Epidermal melanocyte (primary cell): ENCODE measurements around the gene FAM180A.
"Not testable (repeated sequence)": the region's sequence is repeated elsewhere in the genome, so short reads cannot be mapped to it uniquely, and the experiment has no call there.

Experiments used
- DNase-seq: peaks from one replicate; pipeline ENCODE4 v3.0.0; 2011; ENCODE audit warnings: low spot score; ENCODE audit not compliant: insufficient read length

Gene FAM180A

DNA sequence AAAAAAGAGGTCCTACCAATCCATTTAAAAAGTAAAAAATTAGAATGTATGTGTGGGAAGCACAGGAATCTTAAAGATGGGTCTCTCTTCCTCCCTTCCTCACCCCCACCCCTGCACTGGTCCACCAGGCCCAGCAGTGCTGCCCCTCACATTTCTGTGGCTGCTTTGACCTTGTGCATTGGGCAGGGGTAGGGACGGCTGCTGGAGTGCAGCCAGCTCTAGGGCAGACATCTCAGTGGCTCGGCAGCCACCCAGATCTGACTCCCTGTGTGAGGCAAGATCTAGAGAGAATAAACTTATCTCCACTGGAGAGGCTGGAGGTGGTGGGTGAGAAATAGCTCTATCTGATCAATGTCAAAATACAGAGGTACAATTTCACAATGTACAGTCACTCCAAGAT, 6.7 kb downstream of the FAM180A start:
- no peak for DNase-seq

DNA sequence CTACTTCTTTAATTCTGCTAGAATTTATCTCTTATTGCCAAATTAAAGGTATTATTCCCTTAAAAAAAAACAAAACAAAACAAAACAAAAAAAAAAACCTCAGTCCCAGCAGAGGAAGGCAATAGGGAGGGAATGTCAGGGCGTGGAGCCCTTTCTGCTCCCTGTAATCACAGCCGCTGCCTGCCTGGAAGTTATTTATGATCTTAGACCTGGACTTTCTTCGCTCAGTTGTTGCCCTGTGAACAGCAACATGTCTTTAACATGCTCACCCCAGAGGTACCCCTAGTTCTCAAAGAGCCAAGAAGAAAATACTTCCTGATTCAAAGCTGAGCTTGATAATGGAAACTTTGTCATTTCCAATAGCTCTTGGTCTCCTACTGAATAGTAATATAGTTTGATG, 7.7 kb downstream of the FAM180A start:
- DNase-seq: no peak

DNA sequence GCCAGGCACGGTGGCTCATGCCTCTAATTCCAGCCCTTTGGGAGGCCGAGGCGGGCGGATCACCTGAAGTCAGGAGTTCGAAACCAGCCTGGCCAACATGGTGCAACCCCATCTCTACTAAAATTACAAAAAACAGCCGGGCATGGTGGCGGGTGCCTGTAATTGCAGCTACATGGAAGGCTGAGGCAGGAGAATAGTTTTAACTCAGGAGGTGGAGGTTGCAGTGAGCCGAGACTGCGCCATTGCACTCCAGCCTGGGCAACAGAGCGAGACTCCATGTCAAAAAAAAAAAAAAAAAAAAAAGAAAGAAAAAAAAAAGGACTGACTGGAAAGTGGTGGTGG, 11.3 kb downstream of the FAM180A start:
- not testable (repeated sequence) for DNase-seq

DNA sequence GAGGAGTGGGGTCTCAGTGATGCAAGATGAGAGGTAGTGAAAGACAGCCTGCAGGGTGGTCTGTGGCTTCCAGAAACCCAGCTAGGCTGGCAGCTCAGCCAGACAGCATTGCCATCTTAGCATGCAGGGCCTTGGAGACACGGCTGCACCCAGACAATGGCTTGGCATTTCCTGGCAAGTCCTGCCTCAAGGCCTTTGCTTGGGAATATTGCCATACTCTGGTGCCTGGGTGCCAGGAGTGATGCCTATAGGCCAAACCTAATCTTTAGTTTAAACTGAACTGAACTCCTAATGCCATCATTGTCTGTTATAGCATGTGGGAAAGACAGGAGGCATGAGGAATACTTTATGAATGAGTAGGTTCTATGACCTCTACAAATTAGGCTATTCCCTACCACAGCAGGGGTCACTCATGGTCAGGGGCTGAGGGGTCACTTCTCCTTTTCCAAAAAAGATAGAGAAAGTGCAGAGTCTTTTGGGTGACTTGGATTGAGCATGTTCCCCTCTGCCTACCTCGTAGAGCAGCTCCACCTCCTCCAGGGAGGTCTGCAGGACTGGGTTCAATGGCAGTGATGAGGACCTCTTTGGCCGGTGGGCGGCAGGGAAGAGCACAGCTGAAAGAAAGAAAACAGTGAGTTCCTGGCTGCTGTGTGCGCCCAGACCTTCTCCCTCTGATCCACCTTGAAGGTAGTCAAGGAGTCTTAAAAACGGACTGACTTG, 11.9 kb downstream of the FAM180A start:
- no peak for DNase-seq

DNA sequence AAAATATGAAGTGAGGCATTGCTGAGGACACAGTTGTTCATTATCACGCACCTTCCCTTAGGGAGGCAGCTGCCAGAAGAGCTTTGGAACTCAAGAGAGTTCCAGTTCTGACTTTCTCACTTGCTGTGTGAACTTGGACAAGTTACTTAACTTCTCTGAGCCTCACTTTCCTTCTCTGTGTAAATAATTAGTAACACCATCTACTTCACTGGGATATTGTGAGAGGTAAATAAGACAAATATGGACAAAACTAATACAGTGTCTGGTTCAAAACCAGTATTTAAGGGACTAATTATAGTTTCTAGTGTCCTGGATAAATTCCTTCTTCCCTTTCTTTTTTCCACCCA, 14.3 kb downstream of the FAM180A start:
- no peak for DNase-seq

DNA sequence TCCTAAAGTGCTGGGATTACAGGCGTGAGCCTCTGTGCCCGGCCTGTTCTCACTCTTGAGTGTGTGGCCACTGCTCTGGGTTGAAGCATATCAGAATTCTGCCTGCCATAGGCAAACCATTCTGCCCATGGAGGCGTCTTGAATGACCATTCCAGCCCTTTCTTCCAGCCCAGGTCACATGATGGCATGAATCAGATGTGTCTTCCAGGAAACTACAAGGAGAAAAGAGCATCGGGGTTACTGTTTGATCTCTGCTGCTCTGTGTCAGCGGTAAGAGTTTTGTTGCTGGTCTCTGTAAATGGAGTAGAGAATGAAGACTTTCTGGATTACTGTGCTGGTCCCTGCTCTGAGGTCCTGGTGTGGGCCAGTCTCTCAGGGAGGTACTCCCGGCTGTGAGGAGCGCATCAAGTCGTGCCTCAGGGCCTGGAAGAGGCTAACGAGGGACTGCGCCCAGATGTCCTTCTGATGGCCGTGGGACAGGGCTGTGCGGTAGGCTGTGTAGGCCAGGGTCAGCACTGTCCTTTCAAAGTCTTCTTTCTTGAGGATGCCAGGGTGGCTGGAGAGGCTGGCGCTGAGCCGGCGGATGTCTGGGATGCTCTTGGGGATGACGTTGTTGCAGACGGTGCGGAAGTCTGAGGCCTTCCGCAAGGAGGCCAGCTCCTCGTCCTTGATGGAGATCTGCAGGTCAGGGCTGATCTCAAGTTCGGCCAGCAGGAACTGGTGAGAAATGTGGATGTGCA, 14.8 kb downstream of the FAM180A start:
- DNase-seq: no peak

DNA sequence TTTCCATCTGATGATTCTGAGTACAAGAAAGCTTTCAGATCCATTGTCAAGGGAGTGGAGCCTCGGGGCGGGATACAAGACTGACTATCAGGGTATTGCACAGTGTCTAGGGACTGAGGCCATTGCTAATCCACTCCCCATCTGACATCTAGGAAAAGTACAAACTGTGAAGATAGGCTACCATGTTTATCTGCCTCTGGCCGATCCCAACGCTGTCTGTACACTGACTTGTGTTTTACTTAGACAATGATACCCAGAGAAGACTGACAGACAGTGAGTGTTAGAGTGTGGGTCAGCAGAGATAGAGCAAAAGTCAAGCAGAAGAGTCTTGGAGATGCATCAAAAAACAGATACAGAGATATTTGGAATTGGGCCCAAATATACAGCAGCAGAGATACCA, 17.5 kb downstream of the FAM180A start:
- no peak for DNase-seq

DNA sequence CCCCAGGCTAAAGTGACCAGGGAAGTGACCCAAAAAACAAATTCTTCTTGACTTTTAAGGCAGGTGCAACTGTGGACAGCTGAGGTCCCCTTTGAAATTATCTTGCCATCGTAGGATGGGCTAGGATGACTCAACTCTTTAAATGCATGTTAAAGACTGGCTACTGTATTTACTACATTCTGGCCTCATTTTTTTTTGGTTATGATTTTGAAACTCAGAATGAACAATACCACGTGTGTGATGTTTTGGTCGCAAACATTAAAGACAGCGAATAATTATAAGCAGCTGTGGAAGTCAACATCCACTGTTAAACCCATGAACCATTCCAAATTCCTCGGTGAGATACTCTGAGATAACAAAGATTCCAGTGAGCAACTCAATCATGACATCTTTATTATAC, 19.4 kb downstream of the FAM180A start:
- no peak for DNase-seq

DNA sequence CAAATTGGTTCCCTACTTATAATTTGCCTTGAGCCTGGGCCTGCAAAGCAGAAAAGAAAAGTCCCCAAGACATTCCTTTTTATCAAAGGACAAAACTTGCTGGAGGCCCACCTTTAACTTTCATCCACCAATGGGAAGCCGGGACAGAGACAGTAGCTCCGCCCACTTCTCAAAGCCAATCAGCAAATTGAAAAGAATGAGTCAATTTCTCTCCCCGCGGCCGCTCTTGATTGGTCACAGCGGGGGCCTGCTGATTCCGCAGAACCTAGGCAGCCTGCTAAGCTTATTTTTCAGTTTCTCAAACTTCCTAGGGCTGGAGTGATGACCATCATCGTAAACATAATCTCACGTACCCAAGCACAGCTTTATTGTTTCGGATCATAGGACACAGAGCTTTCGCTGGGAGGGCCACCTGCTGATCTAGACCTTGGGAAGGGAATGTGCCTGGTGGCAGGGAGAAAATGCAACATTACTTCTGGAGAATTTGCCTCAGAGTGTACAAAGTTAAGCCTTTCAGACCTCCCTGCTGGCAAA, 20.4 kb downstream of the FAM180A start, which contains the start of gene SLC13A4:
Gene SLC13A4, minus strand, starts transcription at position 51 of the 534 bp plus-strand sequence. CDS start 690 bp downstream, outside the sequence.
- no peak for DNase-seq

DNA sequence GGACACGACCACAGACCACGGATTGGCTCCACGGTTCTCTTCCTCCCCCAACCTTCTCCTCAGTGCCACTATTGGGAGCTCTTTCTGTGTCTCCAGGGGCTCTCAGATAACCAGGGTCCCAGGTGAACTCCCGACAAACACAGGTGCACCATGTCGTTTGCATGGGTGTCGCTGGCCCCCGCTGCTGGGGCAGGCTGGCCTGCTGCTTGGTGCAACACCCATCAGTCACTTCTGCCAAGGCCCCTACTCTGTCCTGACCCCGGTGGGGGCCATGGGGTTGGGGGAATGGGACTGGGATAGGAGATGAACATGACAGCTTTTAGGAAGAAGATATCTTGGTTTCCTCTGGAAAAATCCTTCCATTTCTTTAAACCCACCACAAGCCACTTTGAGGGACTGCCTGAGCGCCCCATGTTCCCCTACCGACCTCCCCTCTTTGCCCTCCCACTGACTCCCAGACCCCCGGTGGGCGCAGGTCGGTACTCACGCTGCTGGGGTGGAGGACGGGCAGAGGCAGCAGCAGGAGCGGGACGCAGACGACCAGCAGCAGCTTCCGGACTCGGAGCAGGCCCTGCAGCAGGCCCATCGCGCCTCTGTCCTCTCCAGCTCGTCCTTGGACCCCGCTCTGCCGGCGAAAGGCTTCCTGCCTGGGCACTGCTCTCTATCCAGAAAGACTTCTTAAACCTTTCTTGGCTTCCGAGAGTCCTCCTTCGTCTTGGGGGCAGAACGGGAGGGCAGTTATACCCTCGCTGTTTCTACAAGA, 21.5 kb downstream of the FAM180A start:
- DNase-seq: no peak

DNA sequence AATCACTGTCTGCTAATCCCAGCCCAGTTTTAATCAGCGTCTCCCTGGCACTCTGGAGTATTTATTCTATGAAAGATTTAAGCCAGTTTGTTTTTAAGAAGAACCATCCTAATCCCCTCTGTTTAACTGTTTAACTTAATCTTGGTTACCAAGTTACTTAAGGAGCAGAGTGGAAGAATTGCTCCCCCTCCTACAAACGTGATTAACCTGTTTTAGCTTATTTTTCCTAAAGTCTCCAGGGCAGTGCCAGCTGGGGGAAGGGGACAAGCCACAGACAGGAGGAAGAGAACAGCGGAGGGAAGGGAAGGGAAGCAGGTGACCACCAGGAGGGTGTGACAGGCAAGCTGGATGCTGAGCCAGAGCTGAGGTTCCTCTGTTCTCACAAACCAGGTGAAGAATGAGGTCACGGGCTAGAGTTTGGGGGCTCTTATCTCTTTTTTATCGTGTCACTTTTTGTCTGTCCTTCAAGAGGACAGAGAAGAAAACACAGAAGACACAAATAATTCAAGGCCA, 22.3 kb downstream of the FAM180A start:
- no peak for DNase-seq

DNA sequence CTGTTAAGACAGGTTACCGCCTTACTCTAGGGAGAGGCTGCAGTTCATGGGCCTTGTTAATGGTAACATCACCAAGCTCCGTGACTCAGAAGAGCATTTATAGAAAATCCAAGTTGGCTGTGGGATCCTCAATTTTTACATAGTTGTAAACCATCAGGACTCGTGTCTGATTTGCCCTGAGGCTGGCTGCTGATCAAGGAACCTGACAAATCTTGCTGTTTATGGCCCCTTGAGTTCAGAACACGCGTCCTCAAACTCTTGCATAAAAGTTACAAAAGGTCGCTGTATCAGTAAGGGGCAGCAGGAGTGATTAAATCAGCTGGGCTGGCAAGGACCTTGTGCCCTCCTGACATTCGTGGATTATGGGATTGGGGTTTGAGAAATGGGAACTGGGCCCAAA, 25.2 kb downstream of the FAM180A start:
- DNase-seq: no peak

DNA sequence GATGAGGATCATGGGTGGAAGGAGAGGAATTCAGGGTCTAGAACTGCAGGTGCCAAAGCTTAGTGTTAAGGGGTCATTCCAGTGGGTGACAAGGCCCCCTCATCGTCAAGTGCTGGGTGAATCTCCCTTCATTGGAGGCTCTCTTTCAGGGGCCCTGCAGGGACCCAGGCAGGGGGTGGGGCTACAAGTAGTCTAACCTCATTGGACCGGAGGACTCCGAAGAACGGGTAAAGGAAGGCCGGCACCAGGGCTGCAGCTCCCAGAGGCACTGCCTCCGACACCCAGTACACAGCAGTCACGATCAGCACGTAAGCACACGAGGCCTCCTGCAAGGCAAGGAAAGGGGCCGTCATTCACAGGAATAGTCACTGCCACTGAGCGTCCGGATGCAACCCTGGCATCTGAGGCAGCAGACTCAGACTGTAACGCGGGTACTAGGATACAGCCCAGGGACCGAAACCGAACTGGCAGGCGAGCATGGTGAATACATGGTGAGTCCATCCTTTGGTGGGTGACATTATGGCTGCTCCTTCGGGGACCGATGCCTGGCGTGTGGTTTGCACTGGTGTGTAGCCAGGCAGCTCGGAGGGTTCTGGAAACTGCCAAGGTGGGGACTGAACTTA, 27.3 kb downstream of the FAM180A start:
- DNase-seq: no peak

DNA sequence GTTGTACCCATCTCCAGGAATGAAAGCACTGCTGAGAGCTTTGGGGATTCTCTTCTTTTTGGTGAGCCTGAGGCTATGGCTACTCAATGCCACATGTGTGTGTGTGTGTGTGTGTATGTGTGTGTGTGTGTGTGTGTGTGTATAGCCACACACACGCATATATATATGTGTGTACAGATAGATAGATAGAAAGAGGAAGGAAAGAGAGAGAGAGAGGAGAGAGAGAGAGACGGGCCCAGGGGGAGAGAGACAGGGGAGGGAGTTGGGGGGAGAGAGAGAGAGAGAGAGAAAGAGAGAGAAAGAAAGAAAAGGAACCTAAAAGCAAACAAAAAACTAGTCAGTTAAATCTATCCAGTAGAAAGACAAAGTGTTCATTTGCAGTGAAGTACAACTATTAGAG, 28.9 kb downstream of the FAM180A start:
- no peak for DNase-seq

DNA sequence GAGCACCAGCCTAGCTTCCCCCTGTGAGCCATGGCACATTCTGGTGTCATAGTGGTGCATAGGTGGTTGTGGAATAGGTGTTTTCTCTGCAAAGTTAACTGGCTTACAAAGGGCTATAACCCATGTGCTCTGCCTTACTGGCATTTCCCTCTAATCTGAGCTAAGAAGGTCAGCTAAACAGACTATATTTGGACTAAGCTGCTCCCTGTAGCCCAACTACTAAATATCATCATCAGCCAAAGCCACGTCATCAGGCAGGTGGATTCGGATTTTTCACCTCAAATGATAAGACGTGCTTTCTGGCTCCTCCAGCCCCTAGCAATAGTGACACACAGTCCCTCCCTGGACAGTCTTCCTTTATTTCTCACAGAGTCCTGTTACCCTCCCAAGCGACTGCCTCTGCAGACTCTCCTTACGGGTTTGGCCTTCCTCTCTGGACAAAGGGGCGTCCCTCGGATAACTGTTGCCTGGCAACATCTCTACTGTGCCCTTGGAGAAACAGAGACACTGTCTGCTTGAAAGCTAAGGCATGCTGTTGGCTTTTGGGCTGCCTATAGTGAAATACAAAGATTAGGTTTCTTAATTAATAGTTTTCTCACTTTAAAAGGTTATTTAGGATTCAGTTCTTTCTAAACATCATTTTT, 29.7 kb downstream of the FAM180A start:
- DNase-seq: no peak

DNA sequence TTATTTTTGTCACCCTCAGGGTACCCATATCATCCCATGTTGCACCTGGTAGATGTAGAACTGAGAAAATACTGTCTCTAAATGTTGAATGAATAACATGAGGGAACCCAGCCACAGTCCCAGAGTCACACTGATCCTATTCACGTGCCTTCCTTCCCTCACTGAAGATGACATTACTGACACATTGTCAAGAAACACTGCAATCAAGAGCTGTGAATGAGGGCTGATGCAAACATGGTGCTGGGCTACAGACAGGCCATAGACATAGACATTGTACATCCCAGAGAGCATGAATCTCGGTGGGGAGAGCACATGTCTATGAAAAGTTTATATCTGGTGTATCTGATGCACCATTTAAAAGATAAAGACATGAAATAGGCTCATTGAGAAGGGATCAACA, 30.4 kb downstream of the FAM180A start:
- no peak for DNase-seq

DNA sequence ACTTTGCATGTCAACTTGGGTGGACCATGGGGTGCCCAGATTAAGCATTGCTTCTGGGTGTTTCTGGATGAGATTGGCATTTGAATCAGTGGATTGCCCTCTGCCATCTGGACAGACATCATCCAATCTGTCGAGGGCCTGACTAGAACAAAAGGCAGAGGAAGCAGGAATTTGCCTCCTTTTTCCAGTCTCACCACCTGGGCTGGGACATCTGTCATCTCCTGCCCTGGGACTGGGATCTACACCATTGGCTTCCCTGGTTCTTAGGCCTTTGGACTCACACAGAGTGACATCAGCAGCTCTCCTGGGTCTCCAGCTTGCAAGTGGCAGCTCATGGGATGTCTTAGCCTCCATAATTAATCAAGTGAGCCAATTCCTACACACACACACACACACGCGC, 30.9 kb downstream of the FAM180A start:
- no peak for DNase-seq

DNA sequence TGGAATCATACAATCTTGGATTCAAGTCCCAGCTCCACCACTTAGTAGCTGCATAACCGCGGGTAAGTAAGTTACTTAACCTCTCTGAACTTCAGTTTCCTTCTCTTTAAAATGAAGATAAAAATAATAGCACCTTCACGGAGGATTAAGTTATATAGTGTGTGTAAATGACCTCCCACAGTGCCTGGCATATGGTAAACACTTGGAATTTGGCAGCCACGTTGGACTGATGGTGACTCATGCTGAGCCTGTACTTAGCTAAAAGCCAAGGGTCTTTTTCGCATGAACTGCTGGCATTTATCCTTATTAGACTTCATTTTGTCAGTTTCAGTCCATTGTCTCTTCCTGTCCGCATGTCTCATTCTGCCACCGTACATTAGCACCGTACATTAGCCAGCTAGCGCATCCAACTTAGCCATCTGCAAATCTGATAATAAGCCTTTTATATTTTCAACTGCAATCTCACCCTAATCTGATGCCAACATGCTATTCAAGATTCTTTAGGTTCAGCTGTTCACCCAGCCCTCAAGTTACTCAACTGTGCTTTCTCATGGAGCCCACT, 31.9 kb downstream of the FAM180A start:
- DNase-seq: no peak

DNA sequence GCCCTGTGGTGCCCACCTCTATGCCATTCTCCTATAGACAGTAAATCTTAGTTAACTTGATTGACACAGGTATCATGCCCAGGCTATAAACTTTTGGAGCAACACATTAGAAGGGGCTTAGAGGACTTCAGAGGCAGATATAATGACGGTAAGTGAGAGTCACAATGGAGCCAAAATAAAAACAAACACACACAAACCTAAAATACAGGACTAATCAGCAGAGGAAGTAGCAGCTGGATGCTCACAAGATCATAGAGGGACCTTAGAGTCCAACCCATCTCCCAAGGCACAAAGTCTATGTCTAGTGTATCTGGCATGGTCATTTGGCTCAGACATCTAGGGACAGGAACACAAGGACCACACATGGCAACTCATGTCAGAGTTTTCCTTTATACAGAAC, 32.9 kb downstream of the FAM180A start:
- DNase-seq: no peak

DNA sequence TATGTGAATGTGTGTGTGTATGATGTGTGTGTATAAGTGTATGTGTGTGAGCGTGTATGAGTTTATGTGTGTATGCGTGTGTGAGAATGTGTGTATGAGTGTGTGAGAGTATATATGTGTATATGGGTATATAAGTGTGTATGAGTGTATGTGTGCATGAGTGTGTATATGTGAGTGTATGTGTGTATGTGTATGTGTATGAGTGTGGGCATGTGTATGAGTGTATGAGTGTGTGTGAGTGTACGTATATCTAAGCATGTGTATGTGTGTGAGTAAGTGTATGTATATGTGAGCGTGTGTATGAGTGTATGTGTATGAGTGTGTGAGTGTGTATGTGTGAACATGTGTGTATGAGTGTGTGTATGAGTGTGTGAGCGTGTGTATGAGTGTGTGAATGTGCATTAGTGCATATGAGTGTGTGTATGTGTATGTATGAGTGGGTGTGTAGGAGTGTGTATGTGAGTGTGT, 33.5 kb downstream of the FAM180A start:
- DNase-seq: no peak
